HL-60 (cell line): ENCODE measurements around the gene TNKS1BP1.

Experiments
- SPI1 ChIP-seq: IDR thresholded peaks from 2 replicates; pipeline ENCODE4 v1.6.1; 2012; ENCODE audit warnings: low read depth, mild to moderate bottlenecking, borderline replicate concordance
- TF ChIP-seq, protein P1 (sequence below): IDR thresholded peaks from one replicate; pipeline ENCODE4 v1.5.1; 2011; ENCODE audit warnings: low read length, control low read depth, inconsistent platforms; ENCODE audit not compliant: insufficient read depth
- TF ChIP-seq, protein P2 (sequence below): IDR thresholded peaks from 2 replicates; pipeline ENCODE4 v1.6.1; 2012; ENCODE audit warnings: low read depth; ENCODE audit not compliant: insufficient replicate concordance

GRCh38 chr11:57360991-57361390, 36.2 kb upstream of the TNKS1BP1 start:
- TF ChIP-seq, protein P1, sequence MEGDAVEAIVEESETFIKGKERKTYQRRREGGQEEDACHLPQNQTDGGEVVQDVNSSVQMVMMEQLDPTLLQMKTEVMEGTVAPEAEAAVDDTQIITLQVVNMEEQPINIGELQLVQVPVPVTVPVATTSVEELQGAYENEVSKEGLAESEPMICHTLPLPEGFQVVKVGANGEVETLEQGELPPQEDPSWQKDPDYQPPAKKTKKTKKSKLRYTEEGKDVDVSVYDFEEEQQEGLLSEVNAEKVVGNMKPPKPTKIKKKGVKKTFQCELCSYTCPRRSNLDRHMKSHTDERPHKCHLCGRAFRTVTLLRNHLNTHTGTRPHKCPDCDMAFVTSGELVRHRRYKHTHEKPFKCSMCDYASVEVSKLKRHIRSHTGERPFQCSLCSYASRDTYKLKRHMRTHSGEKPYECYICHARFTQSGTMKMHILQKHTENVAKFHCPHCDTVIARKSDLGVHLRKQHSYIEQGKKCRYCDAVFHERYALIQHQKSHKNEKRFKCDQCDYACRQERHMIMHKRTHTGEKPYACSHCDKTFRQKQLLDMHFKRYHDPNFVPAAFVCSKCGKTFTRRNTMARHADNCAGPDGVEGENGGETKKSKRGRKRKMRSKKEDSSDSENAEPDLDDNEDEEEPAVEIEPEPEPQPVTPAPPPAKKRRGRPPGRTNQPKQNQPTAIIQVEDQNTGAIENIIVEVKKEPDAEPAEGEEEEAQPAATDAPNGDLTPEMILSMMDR, result no peak
- no peak for TF ChIP-seq SPI1
- TF ChIP-seq, protein P2, sequence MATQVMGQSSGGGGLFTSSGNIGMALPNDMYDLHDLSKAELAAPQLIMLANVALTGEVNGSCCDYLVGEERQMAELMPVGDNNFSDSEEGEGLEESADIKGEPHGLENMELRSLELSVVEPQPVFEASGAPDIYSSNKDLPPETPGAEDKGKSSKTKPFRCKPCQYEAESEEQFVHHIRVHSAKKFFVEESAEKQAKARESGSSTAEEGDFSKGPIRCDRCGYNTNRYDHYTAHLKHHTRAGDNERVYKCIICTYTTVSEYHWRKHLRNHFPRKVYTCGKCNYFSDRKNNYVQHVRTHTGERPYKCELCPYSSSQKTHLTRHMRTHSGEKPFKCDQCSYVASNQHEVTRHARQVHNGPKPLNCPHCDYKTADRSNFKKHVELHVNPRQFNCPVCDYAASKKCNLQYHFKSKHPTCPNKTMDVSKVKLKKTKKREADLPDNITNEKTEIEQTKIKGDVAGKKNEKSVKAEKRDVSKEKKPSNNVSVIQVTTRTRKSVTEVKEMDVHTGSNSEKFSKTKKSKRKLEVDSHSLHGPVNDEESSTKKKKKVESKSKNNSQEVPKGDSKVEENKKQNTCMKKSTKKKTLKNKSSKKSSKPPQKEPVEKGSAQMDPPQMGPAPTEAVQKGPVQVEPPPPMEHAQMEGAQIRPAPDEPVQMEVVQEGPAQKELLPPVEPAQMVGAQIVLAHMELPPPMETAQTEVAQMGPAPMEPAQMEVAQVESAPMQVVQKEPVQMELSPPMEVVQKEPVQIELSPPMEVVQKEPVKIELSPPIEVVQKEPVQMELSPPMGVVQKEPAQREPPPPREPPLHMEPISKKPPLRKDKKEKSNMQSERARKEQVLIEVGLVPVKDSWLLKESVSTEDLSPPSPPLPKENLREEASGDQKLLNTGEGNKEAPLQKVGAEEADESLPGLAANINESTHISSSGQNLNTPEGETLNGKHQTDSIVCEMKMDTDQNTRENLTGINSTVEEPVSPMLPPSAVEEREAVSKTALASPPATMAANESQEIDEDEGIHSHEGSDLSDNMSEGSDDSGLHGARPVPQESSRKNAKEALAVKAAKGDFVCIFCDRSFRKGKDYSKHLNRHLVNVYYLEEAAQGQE, result no peak
